Measurements from ENCODE around the gene IRGQ.
A peak's percentile ranks its signal among the peaks of the same experiment; 100 is the strongest.
"Not testable (repeated sequence)": the region's sequence is repeated elsewhere in the genome, so short reads cannot be mapped to it uniquely, and the experiment has no call there.

The IRGQ gene

DNA sequence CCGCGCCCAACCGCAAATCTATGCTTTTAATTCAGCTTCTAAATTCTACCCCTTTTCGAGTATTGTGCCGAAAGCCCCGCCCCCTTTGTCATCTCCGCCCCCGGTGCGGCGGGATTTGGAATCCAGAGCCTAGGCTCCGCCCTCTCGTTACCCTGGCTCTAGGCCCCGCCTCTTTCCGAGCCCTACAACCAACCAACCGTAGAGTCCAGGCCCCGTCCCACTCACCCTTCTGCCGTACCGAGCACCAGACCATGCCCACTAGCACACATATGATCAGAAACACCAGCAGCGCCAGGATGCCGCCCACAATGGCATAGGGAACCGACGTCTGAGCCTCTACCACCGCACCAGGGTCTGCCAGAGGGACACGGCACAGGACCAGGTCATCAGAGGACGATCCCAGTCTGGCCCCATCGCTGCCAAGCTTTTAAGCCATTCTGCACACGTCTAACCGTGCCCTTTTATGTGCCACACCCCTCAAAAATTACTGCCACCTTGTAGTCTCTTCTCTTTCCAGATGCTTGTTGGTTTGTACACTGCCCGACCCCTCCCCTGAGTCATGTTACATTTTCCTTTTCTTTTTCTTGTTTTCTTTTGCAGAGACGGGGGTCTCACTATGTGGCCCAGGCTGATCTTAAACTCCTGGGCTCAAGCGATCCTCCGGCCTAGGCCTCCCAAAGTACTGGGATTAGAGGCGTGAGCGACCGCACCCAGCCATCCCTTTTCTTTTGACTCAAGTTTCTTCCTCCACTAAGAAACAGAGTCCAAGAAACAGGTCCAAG, 28.1 kb upstream of the IRGQ start:
- DNase-seq, result no peak

DNA sequence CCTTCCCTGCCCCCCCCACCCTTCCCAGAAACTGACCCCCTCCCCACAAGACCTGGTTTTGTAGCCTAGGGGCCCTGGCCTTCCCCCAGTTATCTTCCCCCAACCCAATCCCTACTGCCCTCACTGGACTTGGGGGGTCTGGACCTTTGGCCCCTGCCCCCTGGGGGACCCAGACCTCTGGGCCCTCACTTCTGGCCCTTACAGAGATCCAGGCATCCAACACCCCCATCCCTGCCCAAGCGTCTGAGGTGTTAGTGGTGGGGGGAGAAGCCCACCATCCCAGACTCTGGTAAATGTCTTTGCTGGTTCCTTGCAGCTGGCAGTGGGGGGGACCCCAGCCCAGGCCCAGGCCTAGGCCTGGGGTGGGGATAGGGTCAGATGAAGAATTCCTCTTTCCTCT, 27.0 kb upstream of the IRGQ start:
- no peak for DNase-seq

DNA sequence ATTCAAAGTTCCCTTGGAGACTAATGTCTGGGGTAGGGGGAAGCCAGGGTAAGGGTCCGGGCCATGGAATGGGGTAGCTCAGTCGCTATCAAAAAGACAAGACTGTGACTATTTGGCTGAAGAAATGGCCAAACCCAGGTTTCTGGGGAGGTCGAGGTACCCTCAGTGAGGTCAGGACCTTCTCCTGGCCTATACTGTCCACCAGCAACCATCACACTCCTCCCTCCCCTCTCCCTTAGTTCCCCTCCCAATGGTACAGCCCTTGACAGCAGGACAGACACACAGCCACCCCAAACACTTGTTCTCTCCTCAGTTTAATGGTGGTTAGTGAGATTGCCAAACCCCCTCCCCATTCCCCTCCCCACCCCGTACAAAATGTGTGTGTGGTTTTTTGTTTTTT, 26.1 kb upstream of the IRGQ start:
- no peak for DNase-seq

DNA sequence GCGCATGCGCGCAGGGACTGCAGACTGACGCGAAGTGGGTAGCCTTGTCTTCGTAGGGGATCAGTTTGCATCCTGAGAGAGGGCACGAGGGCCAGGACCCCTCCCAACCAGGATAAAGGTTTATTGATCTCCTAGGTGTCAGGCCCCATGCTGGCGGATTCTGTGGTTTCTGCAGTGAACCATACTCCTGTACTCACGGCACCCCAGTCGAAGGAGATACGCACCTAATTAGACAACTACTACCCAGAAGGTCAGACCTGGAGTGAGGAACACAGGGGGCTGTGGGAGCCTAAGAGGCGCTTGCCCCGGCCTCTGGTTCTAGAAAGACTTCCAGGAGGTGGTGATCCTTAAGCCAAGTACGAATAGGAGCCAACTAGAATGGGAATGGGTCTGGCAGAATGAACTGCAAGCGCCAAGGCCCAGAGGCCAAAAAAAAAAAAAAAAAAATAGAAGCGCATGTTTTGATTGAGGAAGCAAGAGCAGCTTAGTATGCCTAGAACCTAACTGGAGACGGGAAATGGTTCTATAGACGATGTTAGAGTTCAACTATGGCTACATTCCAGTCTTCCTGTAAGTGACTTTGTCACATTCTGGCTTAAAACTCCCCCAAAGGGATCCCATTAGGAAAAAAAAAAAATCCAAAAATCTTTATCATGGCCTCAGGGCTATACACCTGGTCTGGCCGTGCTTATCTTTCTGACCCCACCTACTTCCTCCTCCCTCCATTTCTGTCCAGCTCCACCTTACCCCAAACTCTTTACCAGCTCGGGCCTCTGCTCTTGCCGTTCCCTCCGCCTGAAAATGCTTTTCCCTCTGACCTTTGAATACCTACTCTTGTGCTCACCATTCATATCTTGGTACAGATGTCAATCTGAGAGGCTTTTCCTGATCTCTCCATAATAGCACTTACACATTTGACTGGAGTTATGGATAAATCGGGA, 24.4 kb upstream of the IRGQ start:
- DNase-seq, result peak; percentile 94

DNA sequence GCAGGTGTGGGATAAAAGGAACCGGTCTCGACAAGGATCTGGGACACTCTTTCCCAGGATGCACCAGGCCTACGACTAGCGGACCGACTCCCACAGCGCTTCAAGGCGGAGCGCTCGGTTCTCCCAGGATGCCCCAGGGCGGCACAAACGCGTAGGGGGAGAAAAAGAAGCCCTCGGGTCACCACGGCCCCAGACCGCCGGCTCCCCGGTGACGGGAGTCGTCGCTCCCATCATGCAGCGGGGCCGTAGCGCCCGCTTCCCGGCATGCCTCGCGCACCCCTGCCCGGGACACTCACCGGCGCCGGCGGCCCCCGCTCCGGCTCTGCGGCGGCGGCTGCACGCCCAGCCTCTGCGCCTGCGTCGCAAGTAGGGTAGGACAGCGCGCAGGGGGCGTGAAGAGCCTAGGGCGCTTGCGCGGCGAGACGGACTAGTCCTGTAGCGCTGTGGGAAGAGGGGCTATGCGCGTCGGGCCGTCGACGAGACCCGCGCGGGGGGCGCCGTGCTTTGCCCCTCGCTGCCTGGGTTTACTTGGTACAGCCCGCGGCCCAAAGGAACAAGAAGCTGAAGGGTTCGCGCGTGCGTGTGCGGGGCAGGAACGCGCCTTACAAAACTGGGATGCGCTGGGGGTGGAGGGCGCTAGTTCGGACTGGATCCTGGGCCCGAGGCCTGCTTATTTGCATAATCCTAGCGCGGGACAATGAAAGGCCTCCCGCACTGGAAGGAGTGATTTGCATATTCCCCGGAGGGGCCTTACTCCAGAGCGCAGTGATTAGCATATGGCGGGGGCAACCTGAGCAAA, 23.5 kb upstream of the IRGQ start, which contains the start of gene ZNF428:
Gene ZNF428 (minus strand): TSS at position 368 of the 799 bp plus-strand sequence. CDS start 5,325 bp downstream, outside the sequence.
- peak; percentile 92 for DNase-seq

GRCh38 chr19:43618921-43619261, 23.0 kb upstream of the IRGQ start:
- DNase-seq, result no peak

GRCh38 chr19:43616954-43617353, 21.0 kb upstream of the IRGQ start:
- DNase-seq, result no peak

DNA sequence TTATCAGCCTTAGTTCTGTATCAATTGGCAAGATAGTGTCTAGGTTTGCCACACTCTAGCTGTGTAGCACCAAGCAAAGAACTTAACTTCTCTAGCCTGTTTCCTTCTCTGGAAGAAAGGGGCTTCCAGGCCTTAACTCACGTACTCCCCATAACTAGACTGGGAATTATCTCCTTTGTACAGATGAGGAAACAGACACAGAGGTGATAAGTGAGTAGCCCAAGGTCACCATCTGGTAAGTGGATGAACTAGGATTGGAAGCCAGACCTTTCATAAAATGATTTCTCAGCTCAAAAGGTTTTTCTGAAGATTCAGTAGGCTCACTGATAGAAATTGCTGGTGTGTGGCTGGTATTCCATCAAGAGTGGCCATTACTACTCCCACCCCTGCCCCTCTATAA, 20.4 kb upstream of the IRGQ start:
- no peak for DNase-seq

GRCh38 chr19:43612374-43612773, 16.4 kb upstream of the IRGQ start:
- DNase-seq, result no peak

GRCh38 chr19:43611788-43612187, 15.9 kb upstream of the IRGQ start, which contains the start of gene SRRM5:
TSS of gene SRRM5 (plus strand) at chr19:43612088. CDS start at chr19:43612122, 34 bp downstream.
- DNase-seq, result no peak

DNA sequence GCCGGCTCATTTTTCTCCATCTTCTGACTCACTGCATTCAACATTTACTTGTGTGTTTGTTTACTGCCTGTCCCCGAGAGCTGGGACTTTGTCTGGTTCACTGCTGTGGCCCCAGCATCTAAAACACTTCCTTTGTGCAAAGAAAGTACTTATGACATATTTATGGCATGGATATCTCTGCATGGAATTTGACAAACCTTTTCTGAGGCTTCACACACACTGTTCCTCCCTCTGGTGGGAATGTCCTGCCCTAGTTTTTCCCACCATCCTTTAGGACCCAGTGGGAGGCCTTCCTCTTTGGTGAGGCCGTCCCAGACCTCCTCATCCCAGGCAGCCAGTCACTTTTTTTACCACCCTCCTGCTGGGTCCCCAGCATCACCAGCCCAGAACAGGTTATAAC, 14.6 kb upstream of the IRGQ start:
- DNase-seq, result no peak

DNA sequence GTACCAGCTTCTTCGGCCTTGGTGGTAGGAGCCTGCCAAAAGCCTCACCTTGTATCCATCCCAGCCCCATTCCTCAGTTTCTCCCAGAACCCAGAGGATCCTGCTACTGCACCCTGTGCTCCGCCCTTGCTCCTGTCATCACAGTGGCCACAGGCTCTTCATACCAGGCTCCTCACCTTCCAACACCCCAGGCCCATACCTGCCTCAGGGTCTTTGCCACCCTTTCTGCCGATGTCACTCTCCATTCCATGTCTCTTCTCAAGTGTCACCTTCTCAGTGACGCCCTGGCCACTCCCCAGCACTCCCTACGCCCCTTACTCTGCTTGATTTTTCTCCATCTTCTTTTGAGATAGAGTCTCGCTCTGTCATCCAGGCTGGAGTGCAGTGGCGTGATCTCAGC, 13.9 kb upstream of the IRGQ start:
- no peak for DNase-seq

- DNase-seq, result no peak
Measured at GRCh38 chr19:43607238-43608205, 11.6 kb upstream of the IRGQ start.

DNA sequence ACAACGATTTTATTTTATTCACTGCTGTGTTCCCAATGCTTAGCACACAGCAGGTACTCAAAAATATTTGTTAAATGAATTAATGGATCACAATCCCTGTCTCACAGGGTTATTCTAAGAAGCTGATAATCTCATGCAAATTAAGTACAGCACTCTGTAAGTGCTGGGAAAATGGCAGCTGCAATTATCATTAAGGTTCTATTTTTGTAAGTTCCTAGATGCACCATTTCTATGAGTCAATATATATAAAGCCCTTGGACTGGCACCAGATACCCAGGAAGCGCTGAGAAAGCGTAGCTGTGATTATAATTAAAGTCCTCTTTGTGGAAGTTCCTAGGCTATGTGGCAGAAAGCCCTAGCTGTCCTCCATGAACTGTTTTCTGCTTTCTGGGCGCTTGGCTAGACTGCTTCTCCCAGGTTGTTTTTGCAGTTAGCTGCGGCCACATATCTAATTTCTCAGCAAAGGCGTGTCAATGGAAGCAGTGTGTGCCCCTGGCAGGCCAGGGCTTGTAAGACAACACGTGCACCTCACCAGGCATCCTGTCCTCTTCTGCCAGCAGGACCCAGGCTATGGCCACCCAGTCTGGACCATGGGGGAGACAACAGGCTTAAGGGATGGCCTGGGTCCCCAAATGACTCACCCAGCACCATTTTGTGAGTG, 10.8 kb upstream of the IRGQ start:
- DNase-seq, result no peak

- DNase-seq, result no peak
Measured at GRCh38 chr19:43605875-43606568, 10.1 kb upstream of the IRGQ start.

GRCh38 chr19:43600326-43600725, 4.4 kb upstream of the IRGQ start:
- DNase-seq, result not testable (repeated sequence)

DNA sequence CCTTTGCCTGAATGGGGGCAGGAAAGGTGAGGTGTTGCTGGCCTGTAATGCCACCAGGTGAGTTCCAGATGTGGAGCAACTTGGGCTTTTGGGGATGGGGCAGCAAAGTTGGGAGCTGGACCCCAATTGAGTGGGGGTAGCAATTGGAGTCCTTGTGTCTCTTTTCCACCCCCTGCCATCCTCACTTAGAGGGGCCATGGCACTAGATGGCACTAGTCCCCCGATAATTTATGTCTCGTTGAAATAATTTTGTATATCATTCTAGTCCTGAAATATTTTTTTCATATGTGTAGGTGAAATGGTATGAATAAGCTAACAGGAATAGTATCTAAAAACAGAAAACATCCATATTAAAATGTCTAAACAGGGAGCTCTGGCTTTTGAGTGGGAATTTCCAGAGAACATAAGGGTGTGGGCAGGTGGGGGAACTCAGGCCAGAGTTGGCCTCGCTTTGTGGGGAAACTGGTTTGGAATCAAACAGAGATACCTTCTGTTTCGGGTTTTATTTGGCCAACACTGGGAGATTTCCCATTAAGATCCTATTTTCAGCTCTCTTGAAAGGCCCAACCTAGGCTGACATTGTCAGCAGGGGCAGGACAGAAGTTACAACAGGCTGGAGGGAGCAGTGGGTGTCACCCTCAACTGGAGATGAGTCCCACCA, 3.8 kb upstream of the IRGQ start:
- no peak for DNase-seq

DNA sequence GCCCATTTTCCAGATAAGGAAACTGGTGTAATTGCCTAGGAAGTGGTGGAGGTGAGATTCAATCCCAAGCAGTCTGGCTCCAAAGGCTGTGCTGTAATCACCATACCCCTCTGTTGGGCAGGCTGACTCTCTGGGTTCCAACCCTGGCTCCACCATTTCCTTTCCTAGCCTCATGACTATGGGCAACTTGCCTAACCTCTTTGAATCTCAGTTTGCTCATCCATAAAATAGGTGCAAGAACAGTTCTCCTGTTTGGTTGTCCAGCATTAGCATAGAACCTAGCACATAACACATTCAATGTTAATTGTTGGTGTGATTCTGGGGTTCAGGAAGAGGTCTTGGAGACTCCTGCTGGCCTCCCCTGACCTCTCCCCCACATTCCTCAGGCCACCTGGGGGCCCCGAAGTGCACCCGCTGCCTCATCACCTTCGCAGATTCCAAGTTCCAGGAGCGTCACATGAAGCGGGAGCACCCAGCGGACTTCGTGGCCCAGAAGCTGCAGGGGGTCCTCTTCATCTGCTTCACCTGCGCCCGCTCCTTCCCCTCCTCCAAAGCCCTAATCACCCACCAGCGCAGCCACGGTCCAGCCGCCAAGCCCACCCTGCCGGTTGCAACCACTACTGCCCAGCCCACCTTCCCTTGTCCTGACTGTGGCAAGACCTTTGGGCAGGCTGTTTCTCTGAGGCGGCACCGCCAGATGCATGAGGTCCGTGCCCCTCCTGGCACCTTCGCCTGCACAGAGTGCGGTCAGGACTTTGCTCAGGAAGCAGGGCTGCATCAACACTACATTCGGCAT, 2.7 kb upstream of the IRGQ start:
- DNase-seq, result no peak

DNA sequence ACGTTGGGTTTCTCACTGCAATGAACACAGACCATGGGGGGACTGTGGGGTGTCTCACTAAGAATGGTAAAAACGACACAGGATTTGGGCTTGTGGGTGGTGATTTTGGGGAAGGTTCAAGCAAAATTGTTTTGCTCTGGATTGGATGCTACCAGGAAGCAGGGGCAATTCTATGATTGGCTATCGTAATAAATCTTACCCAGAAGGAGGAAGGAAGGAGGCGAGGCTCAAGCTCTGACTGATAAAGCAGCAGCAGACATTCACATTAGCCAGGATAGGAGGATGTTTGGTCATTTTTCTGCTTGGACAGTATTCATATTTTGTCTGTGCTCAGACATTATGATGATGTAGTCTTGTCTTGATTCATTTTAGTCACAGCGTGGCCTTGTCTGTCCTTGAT, 1.9 kb upstream of the IRGQ start:
- DNase-seq, result no peak

Measured in activated CD8-positive, alpha-beta memory T cell treated with anti-CD3 and anti-CD28 coated beads, Interleukin-2, amount 50 U/mL, for 48 hours (primary cell).